Transverse colon (tissue), 4 donors: Measurements from ENCODE around the gene STAMBPL1. TPM values are rescaled to one million over a fixed set of nuclear protein-coding genes. Genes with fewer than 3 reads are reported as not detected.
"Not testable (repeated sequence)": the region's sequence is repeated elsewhere in the genome, so short reads cannot be mapped to it uniquely, and the experiment has no call there.

Source experiments
- DNase-seq: peaks from one replicate; pipeline ENCODE4 v3.0.0-alpha.2; 2019
- H3K27ac ChIP-seq, 4 donors: fragments of 200-600 bp; sonication (generic); 2 replicates each; pipeline ENCODE4 v1.5.1; 2016 to 2018; ENCODE audit warnings: inconsistent platforms in 4 of 4
- H3K27me3 ChIP-seq: fragments of 200-600 bp; sonication (generic); 2 replicates; pipeline ENCODE4 v1.5.1; 2017; ENCODE audit warnings: inconsistent platforms
- H3K36me3 ChIP-seq, 4 donors: fragments of 200-600 bp; sonication (generic); 2 replicates each; pipeline ENCODE4 v1.5.1; 2017 to 2019; ENCODE audit warnings: inconsistent platforms in 4 of 4
- H3K4me1 ChIP-seq, 4 donors: fragments of 200-600 bp; sonication (generic); 2 replicates each; pipeline ENCODE4 v1.5.1; 2017 to 2020; ENCODE audit warnings: inconsistent platforms in 4 of 4
- H3K4me3 ChIP-seq, 4 donors: fragments of 200-600 bp; sonication (generic); 1 replicate in 1 of 4; 2 replicates in 3 of 4; pipeline versions ENCODE4 v1.5.1 to v1.6.1; 2017 to 2019; ENCODE audit warnings: inconsistent platforms in 4 of 4
- H3K9me3 ChIP-seq, 2 donors: fragments of 200-600 bp; sonication (generic); 2 replicates each; pipeline ENCODE4 v1.5.1; 2017 to 2019; ENCODE audit warnings: inconsistent platforms in 2 of 2
- EP300 ChIP-seq: sonication (generic); formaldehyde crosslinking; IDR thresholded peaks from one replicate; pipeline ENCODE4 v1.6.1; 2017; ENCODE audit warnings: antibody characterized with exemption, low read depth
- POLR2A ChIP-seq: fragments of 450-650 bp; IDR thresholded peaks from one replicate; pipeline ENCODE4 v1.6.1; 2016; ENCODE audit warnings: antibody characterized with exemption, mild to moderate bottlenecking, moderate library complexity
- POLR2AphosphoS5 ChIP-seq, 3 donors: sonication (generic); formaldehyde crosslinking; IDR thresholded peaks; one replicate each; pipeline ENCODE4 v1.6.1; 2016; ENCODE audit warnings: antibody characterized with exemption in 3 of 3
- WGBS, 2 donors: methylation state at CpG; one replicate each; pipeline ENCODE4 v1.1.5; 2018; ENCODE audit warnings: low coverage in 1 of 2; 5-methylcytosine and 5-hydroxymethylcytosine counted together
- in situ Hi-C, 4 donors: fragments of 200-750 bp; cut with MboI; loops; one replicate each; pipeline versions ENCODE4 v1.15.0 to v1.15.1; 2017; ENCODE audit warnings: low sequenced_read_pairs in 3 of 4, low pct_ligation_motif_present in 1 of 4, low pct_unique_long_range_greater_than_20kb in 1 of 4
- intact Hi-C: fragments of 100-400 bp; cut with DNase I; formaldehyde crosslinking; loops from one replicate; pipeline ENCODE4 v1.15.1; 2023; ENCODE audit warnings: low total_unique reads
- total RNA-seq, 4 donors: library from RNA; depleted of rRNA; stranded (reverse); fragments of >200 nt; gene quantifications; one replicate each; pipeline ENCODE4 v1.1.0, GENCODE V29; 2016
- TF ChIP-seq, protein P1 (sequence below), 5 experiments: fragments of 200-600 bp in 3 of 5; fragments of 450-650 bp in 2 of 5; sonication (generic) in 3 of 5; IDR thresholded peaks; 1 replicate in 2 of 5; 2 replicates in 3 of 5; pipeline ENCODE4 v1.5.1; 2016 to 2017; ENCODE audit warnings: antibody characterized with exemption in 5 of 5, inconsistent platforms in 3 of 5, mild to moderate bottlenecking in 2 of 5, moderate library complexity in 1 of 5

The STAMBPL1 gene
- total RNA-seq, 4 donors from 2014 or later: 74.8 to 176 (median 134) TPM

DNA sequence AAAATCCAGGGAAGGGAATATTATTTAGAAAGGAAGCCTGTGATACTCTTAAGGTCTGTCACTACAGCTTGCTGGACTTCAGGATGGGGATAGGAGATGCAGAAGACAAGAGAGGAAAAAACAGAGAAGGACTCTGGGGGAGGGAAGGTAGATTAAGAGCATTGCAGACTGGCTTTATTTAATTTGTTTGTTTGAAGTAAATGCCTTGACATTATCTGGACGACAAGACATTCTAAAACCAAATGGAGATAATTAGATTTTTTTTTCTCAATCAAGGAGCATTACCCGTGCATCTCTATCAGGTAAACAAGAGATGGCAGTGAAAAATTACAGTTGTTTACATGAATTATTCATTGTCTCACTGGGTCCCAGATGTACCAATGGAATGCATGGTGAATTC is 48.2 kb downstream of the STAMBPL1 start:
- WGBS, 2 donors: 70 to 76% methylated on average over 2 of the region's 2 CpGs
- no peak overlapping the region for H3K4me3 ChIP-seq
- H3K9me3 ChIP-seq: no peaks in the 10 kb centered on the region
- DNase-seq: no peak
- no peaks in the 10 kb centered on the region for H3K36me3 ChIP-seq
- in situ Hi-C loops: loop anchor here in 1 of 4 donors (5.0 kb wide), 1 partner anchor 91 kb away; no protein-coding TSS in a partner anchor
- no peaks in the 10 kb centered on the region for H3K27me3 ChIP-seq
- H3K27ac ChIP-seq: no peak overlapping the region
- intact Hi-C loops: no loop called here
- H3K4me1 ChIP-seq: peaks cover 3 to 27% (median 6%) of the 10 kb centered on the region in 4 donors
- TF ChIP-seq, protein P1, sequence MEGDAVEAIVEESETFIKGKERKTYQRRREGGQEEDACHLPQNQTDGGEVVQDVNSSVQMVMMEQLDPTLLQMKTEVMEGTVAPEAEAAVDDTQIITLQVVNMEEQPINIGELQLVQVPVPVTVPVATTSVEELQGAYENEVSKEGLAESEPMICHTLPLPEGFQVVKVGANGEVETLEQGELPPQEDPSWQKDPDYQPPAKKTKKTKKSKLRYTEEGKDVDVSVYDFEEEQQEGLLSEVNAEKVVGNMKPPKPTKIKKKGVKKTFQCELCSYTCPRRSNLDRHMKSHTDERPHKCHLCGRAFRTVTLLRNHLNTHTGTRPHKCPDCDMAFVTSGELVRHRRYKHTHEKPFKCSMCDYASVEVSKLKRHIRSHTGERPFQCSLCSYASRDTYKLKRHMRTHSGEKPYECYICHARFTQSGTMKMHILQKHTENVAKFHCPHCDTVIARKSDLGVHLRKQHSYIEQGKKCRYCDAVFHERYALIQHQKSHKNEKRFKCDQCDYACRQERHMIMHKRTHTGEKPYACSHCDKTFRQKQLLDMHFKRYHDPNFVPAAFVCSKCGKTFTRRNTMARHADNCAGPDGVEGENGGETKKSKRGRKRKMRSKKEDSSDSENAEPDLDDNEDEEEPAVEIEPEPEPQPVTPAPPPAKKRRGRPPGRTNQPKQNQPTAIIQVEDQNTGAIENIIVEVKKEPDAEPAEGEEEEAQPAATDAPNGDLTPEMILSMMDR (IDR thresholded peaks at IDR 0.05): no peak
- TF ChIP-seq POLR2AphosphoS5 (IDR thresholded peaks at IDR 0.05) (no peak), EP300 (no peak), POLR2A (no peak)

DNA sequence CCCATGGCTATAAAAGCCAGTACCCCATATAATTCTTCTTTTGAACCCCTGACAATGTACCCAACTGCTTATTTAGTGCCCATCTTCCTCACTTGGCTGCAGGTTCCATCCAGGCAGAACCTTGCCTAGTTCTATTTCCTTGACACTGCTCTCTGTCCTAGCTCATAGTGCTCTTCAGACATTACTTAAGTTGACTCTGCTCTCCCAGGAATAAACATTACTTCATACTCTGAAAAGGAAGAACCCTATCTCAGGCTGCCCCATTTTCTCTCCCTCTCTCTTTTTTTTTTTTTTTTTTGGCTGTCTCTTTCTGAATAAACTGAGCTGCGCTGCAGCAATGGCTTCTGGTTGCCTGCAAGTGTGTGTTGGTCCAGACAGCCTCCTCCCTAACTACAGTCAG is 51.5 kb downstream of the STAMBPL1 start:
- in situ Hi-C loops (loop anchor here (5.0 to 10.0 kb wide), 4 partner anchors 53 to 367 kb away; no protein-coding TSS in a partner anchor), intact Hi-C loops (no loop called here)
- TF ChIP-seq, protein P1 (IDR thresholded peaks at IDR 0.05): no peak
- no peak for TF ChIP-seq POLR2AphosphoS5 (IDR thresholded peaks at IDR 0.05)
- TF ChIP-seq EP300: no peak
- no peak for TF ChIP-seq POLR2A
- no peak for DNase-seq
- Histone ChIP-seq H3K4me3 (no peak overlapping the region), H3K27ac (peak overlapping the region; percentile 30 to 74 (median 66)), H3K9me3 (no peaks in the 10 kb centered on the region), H3K36me3 (no peaks in the 10 kb centered on the region), H3K27me3 (no peaks in the 10 kb centered on the region), H3K4me1 (peaks cover 7 to 31% (median 11%) of the 10 kb centered on the region in 4 donors)
- WGBS, 2 donors: 60 to 71% methylated on average over 1 of the region's 1 CpG

DNA sequence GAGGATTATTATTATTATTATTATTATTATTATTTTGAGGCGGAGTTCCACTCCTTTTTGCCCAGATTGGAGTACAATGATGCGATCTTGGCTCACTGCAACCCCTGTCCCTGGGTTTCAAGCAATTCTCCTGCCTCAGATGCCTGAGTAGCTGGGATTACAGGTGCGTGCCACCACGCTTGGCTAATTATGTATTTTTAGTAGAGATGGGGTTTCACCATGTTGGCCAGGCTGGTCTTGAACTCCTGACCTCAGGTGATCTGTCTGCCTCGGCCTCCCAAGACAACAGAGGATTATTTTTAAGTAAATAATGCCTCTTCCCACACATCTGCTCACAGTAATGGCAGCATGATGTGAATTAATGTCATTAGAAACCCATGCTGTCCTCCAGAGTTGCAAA is 52.0 kb downstream of the STAMBPL1 start:
- H3K9me3 ChIP-seq, H3K27me3 ChIP-seq, H3K4me3 ChIP-seq, intact Hi-C loops, DNase-seq, H3K36me3 ChIP-seq: not testable (repeated sequence)
- peak in 1 of 3 donors; percentile 6 for TF ChIP-seq POLR2AphosphoS5 (IDR thresholded peaks at IDR 0.05)
- H3K4me1 ChIP-seq: peaks cover 7 to 26% (median 11%) of the 10 kb centered on the region in 4 donors
- peak overlapping the region; percentile 37 to 74 (median 66) for H3K27ac ChIP-seq
- in situ Hi-C loops: loop anchor here (5.0 to 10.0 kb wide), 4 partner anchors 53 to 367 kb away; no protein-coding TSS in a partner anchor
- 81 to 100% methylated on average over 4 to 5 of the region's 5 CpGs for WGBS, 2 donors

DNA sequence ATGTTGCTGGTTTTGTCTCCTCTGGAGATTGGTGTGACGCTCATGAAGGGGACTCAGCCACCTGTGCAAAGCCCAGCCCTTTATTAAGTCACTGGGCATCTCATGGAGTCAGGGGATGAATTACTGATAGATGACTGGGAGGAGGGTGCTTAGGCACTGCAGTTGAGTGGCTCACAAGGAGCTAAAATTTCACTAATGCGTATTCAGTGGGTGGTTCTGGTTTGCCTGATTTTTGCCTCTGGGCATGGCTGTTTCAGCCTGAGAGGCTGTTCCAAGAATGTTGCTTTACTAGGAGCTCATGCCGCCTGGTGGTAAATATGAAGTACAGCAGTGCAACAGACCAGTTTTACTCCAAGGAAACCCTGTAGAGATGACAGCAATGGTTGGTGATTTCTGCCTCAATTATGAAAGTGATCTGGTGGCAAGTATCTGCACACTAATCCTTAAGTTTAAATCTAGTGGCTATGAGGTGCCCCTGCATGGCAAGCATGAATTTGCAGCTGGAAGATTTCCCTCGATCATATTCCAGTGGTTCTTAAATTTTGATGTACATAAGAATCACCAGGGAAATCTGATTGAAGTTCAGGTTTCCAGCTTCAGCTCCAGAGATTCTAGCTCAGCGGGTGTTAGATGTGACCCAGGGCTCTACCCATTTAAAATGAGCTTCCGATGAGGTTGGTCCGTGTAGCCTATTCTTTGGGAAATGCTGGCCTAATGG is 52.7 kb downstream of the STAMBPL1 start:
- WGBS, 2 donors: 43 to 48% methylated on average over 3 to 7 of the region's 7 CpGs
- Histone ChIP-seq H3K27me3 (no peaks in the 10 kb centered on the region), H3K36me3 (peaks cover 0 to 6% (median 0%) of the 10 kb centered on the region in 4 donors), H3K27ac (peak overlapping the region; percentile 37 to 74 (median 66)), H3K9me3 (no peaks in the 10 kb centered on the region), H3K4me3 (no peak overlapping the region), H3K4me1 (peaks cover 7 to 25% (median 11%) of the 10 kb centered on the region in 4 donors)
- TF ChIP-seq, protein P1 (IDR thresholded peaks at IDR 0.05): peak; percentile 85 to 97 (median 86)
- TF ChIP-seq POLR2A (no peak), EP300 (no peak), POLR2AphosphoS5 (IDR thresholded peaks at IDR 0.05) (peak in 2 of 3 donors; percentile 44 to 56)
- intact Hi-C loops (loop anchor here (1.0 kb wide), 1 partner anchor 97 kb away; no protein-coding TSS in a partner anchor), in situ Hi-C loops (loop anchor here (5.0 to 10.0 kb wide), 4 partner anchors 52 to 368 kb away; no protein-coding TSS in a partner anchor)
- DNase-seq: peak; percentile 38
